GM06990 (cell line): ENCODE measurements around the gene SOX8.

Source experiments
- DNase-seq: peaks from one replicate; pipeline ENCODE4 v3.0.0-alpha.2; 2011; ENCODE audit not compliant: insufficient read length; ENCODE audit errors: extremely low read depth
- H3K27me3 ChIP-seq: replicated peaks from 2 replicates; pipeline ENCODE4 v1.6.0; 2011; ENCODE audit warnings: low read length; ENCODE audit not compliant: control insufficient read depth, insufficient read depth
- H3K36me3 ChIP-seq: 2 replicates; pipeline ENCODE4 v1.5.1; 2011; ENCODE audit warnings: low read length; ENCODE audit not compliant: control insufficient read depth, insufficient read depth
- H3K4me3 ChIP-seq: replicated peaks from 2 replicates; pipeline ENCODE4 v1.5.1; 2011; ENCODE audit warnings: low read depth, mild to moderate bottlenecking, control low read depth, low read length
- CTCF ChIP-seq: IDR thresholded peaks from 2 replicates; pipeline ENCODE4 v1.5.1; 2011; ENCODE audit warnings: low read length, control low read depth, mild to moderate bottlenecking, inconsistent platforms; ENCODE audit not compliant: insufficient read depth, poor library complexity, severe bottlenecking

Gene SOX8

DNA sequence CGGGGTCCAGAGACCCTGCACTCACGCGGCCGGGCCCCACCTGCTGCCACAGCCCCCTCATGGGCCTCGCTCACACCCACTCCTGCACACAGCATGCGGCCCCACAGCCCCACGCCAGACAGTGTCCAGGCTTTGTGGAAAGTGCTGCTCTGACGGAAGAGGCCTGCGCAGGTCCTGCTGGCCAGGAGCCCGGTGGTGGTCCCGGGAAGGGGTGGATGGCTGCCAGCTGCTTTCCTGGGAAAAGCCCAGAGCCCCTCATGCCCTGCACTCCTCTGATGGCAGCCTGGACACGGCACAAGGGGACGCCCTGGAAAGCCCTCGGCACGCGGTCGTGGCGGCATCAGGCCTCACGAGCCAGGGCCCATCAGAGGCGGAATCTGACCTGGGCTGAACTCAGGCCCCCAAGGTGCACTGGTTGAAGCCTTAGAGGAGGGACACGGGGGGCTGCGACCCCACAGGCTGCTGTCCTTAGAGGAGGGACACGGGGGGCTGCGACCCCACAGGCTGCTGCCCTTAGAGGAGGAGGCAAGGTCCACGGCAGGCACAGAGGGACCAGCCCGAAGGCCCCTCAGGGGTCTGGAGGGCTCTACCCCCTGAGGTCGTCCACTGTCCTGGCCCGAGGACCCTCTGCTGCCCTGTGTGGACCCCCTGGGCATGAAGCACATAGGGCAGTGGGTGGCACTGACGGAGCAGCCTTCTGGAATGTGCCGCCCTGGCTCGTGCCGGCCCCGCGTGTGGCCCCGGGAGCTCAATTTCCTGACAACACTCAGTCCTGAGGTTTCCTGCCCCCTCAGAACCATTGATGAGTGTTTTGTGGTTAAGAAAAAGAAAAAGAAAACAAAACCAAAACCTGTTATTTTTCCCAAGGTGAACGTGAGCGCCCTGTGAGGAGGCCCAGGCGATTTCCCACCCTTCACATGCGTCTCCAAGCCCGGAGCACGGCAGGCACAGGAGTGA, 22.1 kb downstream of the SOX8 start:
- H3K4me3 ChIP-seq: no peak overlapping the region; the same call in 1 of the 2 replicates
- no peaks in the 10 kb centered on the region for H3K36me3 ChIP-seq
- no peak for DNase-seq
- H3K27me3 ChIP-seq: no peaks in the 10 kb centered on the region; the same call in 1 of the 2 replicates
- TF ChIP-seq CTCF: no peak

DNA sequence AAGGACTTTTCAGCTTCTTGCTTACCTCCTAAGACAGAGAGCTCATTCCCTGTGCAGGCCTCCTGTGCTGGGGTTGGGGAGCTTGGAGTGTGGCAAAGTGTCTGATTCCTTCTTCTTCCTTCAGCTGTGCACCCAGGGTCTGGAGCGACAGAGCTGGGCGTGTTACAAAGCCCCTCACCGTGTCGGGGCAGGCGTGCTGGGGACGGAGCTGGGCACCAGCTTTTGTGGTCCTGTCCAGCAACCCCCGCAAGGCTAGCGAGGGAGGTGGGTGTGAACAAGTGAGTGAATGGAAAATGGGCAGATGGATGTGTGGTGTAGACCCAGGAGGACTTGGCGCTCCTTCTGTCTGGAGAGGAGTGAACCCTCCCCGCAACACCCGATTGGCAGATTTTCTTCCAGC, 23.7 kb downstream of the SOX8 start:
- no peak for TF ChIP-seq CTCF
- H3K27me3 ChIP-seq: no peaks in the 10 kb centered on the region; the same call in 1 of the 2 replicates

GRCh38 chr16:1006781-1007180, 25.2 kb downstream of the SOX8 start:
- H3K27me3 ChIP-seq: no peaks in the 10 kb centered on the region; the same call in 1 of the 2 replicates
- TF ChIP-seq CTCF: no peak

More for the DNA sequence above, 23.7 kb downstream of the SOX8 start:
- no peaks in the 10 kb centered on the region for H3K36me3 ChIP-seq
- no peak overlapping the region for H3K4me3 ChIP-seq
- no peak for DNase-seq

GRCh38 chr16:1007284-1007850, 25.8 kb downstream of the SOX8 start:
- no peaks in the 10 kb centered on the region for H3K36me3 ChIP-seq
- no peak for DNase-seq
- H3K27me3 ChIP-seq: no peaks in the 10 kb centered on the region; the same call in 1 of the 2 replicates
- TF ChIP-seq CTCF: no peak
- H3K4me3 ChIP-seq: no peak overlapping the region

More at GRCh38 chr16:1006781-1007180, 25.2 kb downstream of the SOX8 start:
- DNase-seq: no peak
- no peaks in the 10 kb centered on the region for H3K36me3 ChIP-seq
- no peak overlapping the region for H3K4me3 ChIP-seq

DNA sequence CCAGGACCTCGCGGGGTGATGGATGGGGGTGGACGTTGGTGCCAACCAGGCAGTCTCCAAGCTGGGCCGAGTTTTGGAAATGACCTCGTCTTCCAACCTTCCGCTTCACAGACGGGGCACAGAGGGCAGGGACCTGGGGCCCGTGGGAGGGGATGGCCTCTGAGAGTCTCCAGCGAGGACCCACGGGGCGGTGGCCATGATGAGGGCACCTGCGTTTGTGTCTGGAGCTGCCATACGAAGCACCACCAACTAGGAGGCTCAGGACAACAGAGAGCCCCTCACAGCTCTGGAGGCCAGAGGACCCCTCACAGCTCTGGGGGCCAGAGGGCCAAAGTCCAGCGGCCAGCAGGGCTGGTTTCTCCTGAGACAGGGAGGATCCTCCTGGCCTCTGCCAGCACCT, 26.5 kb downstream of the SOX8 start:
- Histone ChIP-seq H3K27me3 (no peaks in the 10 kb centered on the region; the same call in 1 of the 2 replicates), H3K36me3 (no peaks in the 10 kb centered on the region), H3K4me3 (no peak overlapping the region)
- DNase-seq: no peak
- no peak for TF ChIP-seq CTCF
